T47D (cell line): ENCODE results near the gene TMEM43.
A peak's percentile ranks its signal among the peaks of the same experiment; 100 is the strongest.

Source experiments
- DNase-seq, 2 experiments: peaks; one replicate each; pipeline versions ENCODE4 v3.0.0 to v3.0.0-alpha.2; 2011 to 2012; ENCODE audit warnings: low read depth in 1 of 2, low spot score in 1 of 2
- JUND ChIP-seq: IDR thresholded peaks from 2 replicates; pipeline ENCODE4 v1.6.1; 2012; ENCODE audit warnings: low read depth
- in situ Hi-C: cut with HindIII; loops from 2 replicates; pipeline ENCODE4 v1.10.0; 2016; ENCODE audit warnings: low sequenced_read_pairs, low pct_unique_long_range_greater_than_20kb

The TMEM43 gene

GRCh38 chr3:14135581-14135980 is 10.7 kb downstream of the TMEM43 start:
- in situ Hi-C loops: no loop called here
- no peak for DNase-seq
- TF ChIP-seq JUND: no peak

DNA sequence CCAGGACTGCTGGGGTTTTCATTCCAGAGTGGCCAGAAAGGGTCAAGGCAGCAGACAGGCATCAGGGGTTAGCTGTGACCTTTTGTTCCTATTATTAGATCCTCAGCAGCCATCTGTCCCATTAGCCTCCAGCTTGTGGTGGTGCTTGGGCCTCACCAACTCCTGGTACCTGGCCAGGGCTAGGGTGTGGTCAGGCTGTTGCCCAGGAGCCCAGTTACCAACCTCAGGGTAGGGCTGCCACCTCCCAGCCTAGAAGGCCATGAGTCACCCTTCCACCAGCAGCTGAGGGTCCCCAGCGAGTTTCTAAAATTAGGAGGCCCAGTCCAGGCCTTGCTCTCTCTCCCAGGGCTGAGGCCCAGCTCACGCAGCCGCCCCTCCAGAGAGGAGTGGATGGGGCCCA is 12.2 kb downstream of the TMEM43 start:
- in situ Hi-C loops: no loop called here
- DNase-seq: no peak
- TF ChIP-seq JUND: no peak

DNA sequence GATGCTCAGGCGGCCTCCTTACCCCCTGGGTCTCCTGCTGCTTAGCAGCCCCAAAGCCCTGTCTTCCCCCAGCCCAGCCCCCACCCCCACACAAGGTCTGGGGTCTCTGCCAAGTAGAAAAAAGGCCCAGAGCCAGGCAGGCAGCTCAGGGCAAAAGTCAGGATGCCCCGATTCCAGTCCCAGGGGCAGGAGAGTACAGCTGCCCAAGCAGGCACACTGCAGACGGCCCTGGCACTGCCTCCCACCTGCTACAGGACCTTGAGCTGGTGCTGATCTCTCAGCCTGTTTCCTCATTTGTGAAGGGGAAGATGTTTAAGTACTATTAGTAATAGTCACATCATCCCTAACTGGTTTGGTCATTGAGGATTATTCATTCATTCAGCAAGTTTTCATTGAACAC is 12.6 kb downstream of the TMEM43 start:
- no peak for TF ChIP-seq JUND
- in situ Hi-C loops: no loop called here
- no peak for DNase-seq

GRCh38 chr3:14138109-14138877 is 13.4 kb downstream of the TMEM43 start:
- no peak for DNase-seq
- in situ Hi-C loops: no loop called here
- no peak for TF ChIP-seq JUND

DNA sequence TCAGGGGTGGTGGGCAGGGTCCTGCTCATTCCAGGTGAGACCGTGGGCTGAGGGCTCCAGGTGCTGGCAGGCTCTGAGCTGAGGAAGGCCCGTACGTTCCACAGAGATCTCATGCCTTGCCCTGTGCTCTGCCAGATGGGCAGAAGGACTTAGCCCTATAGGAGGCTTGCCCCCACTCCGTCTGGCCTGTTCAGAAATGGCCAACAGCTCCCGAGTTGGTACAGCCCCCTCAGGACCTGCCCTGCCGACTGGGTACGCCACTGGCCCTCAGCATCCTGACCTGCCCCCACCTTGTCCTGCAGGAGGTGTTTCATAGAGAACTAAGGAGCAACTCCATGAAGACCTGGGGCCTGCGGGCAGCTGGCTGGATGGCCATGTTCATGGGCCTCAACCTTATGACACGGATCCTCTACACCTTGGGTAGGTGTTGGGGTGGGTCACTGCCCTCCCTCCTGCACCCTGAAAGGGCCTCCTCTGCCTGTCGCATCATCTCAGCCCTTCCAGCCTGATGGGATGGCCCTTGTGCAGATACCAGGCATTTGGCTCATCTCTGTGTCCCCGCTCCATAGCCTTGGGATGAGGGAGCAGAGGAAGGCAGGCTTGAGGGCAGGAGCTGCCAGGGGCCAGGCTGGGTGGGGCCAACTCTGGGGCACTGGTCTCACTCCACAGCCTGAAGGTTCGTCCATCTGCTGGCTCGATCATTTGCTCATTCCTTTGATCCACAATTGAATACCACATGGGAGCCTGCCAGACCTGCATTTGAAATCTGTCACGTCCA is 14.2 kb downstream of the TMEM43 start:
- no peak for DNase-seq
- no peak for TF ChIP-seq JUND
- in situ Hi-C loops: no loop called here

- TF ChIP-seq JUND: no peak
- no peak for DNase-seq
- in situ Hi-C loops: no loop called here
Observed at GRCh38 chr3:14139771-14140170, 14.9 kb downstream of the TMEM43 start.

- in situ Hi-C loops: no loop called here
- no peak for TF ChIP-seq JUND
Observed at GRCh38 chr3:14140668-14141067, 15.8 kb downstream of the TMEM43 start.

GRCh38 chr3:14141144-14141543 is 16.3 kb downstream of the TMEM43 start:
- DNase-seq: no peak
- in situ Hi-C loops: no loop called here
- no peak for TF ChIP-seq JUND

More at GRCh38 chr3:14140668-14141067, 15.8 kb downstream of the TMEM43 start:
- no peak for DNase-seq

GRCh38 chr3:14141602-14142341 is 16.9 kb downstream of the TMEM43 start:
- in situ Hi-C loops: no loop called here
- TF ChIP-seq JUND: no peak
- DNase-seq: no peak

DNA sequence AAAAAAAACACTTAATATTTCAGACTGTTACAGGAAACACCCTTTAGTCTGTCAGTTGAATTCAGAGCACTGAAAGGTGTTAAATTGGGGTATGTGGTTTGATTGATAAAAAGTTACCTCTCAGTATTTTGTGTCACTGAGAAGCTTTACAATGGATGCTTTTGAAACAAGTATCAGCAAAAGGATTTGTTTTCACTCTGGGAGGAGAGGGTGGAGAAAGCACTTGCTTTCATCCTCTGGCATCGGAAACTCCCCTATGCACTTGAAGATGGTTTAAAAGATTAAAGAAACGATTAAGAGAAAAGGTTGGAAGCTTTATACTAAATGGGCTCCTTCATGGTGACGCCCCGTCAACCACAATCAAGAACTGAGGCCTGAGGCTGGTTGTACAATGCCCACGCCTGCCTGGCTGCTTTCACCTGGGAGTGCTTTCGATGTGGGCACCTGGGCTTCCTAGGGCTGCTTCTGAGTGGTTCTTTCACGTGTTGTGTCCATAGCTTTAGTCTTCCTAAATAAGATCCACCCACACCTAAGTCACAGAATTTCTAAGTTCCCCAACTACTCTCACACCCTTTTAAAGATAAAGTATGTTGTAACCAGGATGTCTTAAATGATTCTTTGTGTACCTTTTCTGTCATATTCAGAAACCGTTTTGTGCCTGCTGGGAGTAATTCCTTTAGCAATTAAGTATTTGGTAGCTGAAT is 17.9 kb downstream of the TMEM43 start:
- TF ChIP-seq JUND: 0 out of 2 replicates have a peak, but pooled peaks have one; percentile 4

DNA sequence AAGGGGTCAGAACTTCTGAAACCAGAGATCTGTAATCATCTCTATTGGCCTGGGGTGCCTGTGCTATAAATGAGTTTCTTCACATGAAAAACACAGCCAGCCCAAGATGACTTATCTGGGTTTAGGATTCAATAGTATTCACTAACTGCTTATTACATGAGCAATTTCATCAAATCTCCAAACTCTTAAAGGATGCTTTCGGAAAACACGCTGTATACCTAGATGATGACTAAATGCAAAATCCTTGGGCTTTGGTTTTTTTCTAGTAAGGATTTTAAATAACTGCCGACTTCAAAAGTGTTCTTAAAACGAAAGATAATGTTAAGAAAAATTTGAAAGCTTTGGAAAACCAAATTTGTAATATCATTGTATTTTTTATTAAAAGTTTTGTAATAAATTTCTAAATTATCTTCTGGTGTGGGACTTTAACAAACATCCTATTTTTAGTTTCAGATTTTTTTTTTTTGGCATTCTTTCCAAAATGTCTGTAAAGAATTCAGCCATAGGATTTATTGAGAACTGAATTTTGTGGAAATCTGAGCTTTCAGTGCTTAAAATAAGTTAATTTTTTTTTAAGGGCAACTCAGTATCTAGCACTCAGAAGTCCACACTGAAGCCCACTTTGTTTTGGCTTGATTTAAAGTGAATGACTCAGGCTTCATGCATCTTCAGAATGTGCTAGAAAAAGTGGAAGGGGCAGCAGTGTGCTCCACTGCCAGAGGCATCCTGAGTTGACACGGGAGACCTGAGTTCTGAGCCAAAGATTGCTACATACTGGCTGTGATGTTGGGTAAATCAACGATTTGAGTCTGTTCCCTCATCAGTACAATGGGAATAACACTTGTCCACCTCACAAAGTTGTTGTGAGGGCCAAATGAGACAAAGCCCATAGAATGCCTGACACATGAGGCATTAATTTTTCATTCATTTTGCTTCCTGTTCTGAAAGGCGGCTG is 18.7 kb downstream of the TMEM43 start:
- TF ChIP-seq JUND: peak; percentile 50; the same call in 1 of the 2 replicates
- in situ Hi-C loops: no loop called here
- peak in 1 of 2 experiments; percentile 49 for DNase-seq

More for the DNA sequence above, 17.9 kb downstream of the TMEM43 start:
- DNase-seq: no peak
- in situ Hi-C loops: no loop called here
